Loucy (cell line): ENCODE results near the gene TSC22D3.
A peak's percentile ranks its signal among the peaks of the same experiment; 100 is the strongest.

ENCODE experiments used
- H2AFZ ChIP-seq: fragments of 200-600 bp; sonication (generic); 2 replicates; pipeline ENCODE4 v1.6.0; 2016; ENCODE audit warnings: antibody characterized with exemption, mild to moderate bottlenecking, low read length, moderate library complexity
- H3F3A ChIP-seq: fragments of 200-600 bp; 2 replicates; pipeline ENCODE4 v1.6.0; 2016; ENCODE audit warnings: antibody characterized with exemption, low read depth, mild to moderate bottlenecking
- H3K27me3 ChIP-seq: fragments of 200-600 bp; sonication (generic); 2 replicates; pipeline ENCODE4 v1.6.1; 2014; ENCODE audit warnings: low read length, mild to moderate bottlenecking; ENCODE audit not compliant: insufficient read depth, poor library complexity, severe bottlenecking
- H3K36me3 ChIP-seq: fragments of 200-600 bp; sonication (generic); 2 replicates; pipeline ENCODE4 v1.6.1; 2016; ENCODE audit warnings: low read length; ENCODE audit not compliant: insufficient read depth
- H3K4me1 ChIP-seq: fragments of 200-600 bp; sonication (generic); 2 replicates; pipeline ENCODE4 v1.5.1; 2014; ENCODE audit warnings: low read length, mild to moderate bottlenecking; ENCODE audit not compliant: insufficient read depth, poor library complexity, severe bottlenecking
- H3K4me2 ChIP-seq: fragments of 200-600 bp; sonication (generic); 2 replicates; pipeline ENCODE4 v1.6.0; 2014; ENCODE audit warnings: antibody characterized with exemption, low read length, low read depth, mild to moderate bottlenecking; ENCODE audit not compliant: poor library complexity, severe bottlenecking
- H3K4me3 ChIP-seq: fragments of 200-600 bp; sonication (generic); 2 replicates; pipeline ENCODE4 v1.5.1; 2014; ENCODE audit warnings: low read length, mild to moderate bottlenecking, mixed read lengths; ENCODE audit not compliant: poor library complexity, severe bottlenecking
- H3K79me2 ChIP-seq: fragments of 200-600 bp; sonication (generic); 2 replicates; pipeline ENCODE4 v1.6.1; 2014; ENCODE audit warnings: low read length; ENCODE audit not compliant: insufficient read depth
- H3K9ac ChIP-seq: fragments of 200-600 bp; sonication (generic); 2 replicates; pipeline ENCODE4 v1.6.0; 2014; ENCODE audit warnings: mild to moderate bottlenecking, low read depth, low read length, moderate library complexity; ENCODE audit not compliant: poor library complexity, severe bottlenecking
- H3K9me2 ChIP-seq: fragments of 200-600 bp; sonication (generic); replicated peaks from 2 replicates; pipeline ENCODE4 v1.6.1; 2016; ENCODE audit warnings: low read depth, low read length, mixed read lengths
- H3K9me3 ChIP-seq: fragments of 200-600 bp; sonication (generic); 2 replicates; pipeline ENCODE4 v1.6.1; 2014; ENCODE audit warnings: mild to moderate bottlenecking, antibody characterized with exemption, low read length, low read depth; ENCODE audit not compliant: insufficient read depth
- H4K20me1 ChIP-seq: fragments of 200-600 bp; sonication (generic); 2 replicates; pipeline ENCODE4 v1.6.0; 2014; ENCODE audit warnings: antibody characterized with exemption, low read length, mild to moderate bottlenecking; ENCODE audit not compliant: insufficient read depth, poor library complexity, severe bottlenecking
- EZH2phosphoT487 ChIP-seq: fragments of 200-600 bp; IDR thresholded peaks from 2 replicates; pipeline ENCODE4 v1.6.1; 2018; ENCODE audit warnings: antibody characterized with exemption, mild to moderate bottlenecking, moderate library complexity, borderline replicate concordance
- TF ChIP-seq, protein P1 (sequence below): fragments of 200-600 bp; sonication (generic); conservative IDR thresholded peaks from 2 replicates; pipeline ENCODE4 v1.5.1; 2014; ENCODE audit warnings: mild to moderate bottlenecking, antibody characterized with exemption, low read length

Gene TSC22D3

DNA sequence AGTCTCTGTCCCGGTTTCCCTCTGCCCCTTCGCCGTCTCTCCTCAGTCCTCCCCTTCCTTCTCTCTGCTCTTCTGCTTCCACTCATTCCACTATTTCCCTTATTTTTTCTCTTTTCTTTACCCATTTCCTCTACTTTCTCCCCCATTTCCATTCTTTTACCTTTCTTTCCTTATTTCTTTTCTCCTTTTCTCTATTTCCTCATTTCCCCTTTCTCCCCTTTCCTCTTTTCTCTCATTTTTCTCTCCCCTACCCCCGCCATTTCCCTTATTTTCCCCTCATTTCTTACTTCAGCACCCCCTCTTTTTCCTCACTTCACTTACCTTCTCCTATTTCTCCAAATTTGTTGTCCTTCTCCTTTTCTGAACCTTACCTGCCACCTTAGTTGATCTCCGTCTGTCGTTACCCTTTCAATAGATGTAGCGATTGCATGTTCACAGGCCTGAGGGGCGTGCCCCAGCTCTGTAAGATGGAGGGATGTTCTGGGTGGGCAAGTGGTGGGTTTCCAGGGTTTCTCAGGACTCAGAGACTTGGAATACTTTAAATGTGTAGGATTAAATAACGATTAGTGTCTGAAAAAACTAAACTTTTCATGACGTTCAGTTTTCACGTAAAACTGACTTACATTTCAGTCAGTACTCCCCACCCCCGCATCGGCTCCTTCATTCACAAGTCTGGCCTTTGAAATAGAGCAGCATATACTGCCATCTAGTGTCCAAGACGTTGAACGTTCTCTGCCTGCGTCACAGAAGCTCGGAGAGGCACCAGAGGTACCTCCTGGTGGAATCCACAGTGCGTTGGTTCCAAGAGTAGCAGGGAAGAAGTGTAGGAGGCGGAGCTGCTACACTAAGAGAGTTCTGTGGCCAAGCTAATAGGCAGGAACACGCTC lies 1.3 kb upstream of the TSC22D3 start:
- Histone ChIP-seq H4K20me1 (no peaks in the 10 kb centered on the region), H2AFZ (peak overlapping the region; percentile 87), H3K27me3 (no peaks in the 10 kb centered on the region), H3K9me2 (no peaks in the 10 kb centered on the region), H3K79me2 (peaks cover 39% of the 10 kb centered on the region), H3K9ac (peak overlapping the region; percentile 89), H3K4me3 (peak overlapping the region; percentile 87), H3K36me3 (no peaks in the 10 kb centered on the region), H3K4me2 (peak overlapping the region; percentile 97), H3F3A (no peaks in the 10 kb centered on the region), H3K4me1 (peaks cover 32% of the 10 kb centered on the region), H3K9me3 (no peaks in the 10 kb centered on the region)
- no peak for TF ChIP-seq EZH2phosphoT487
- TF ChIP-seq, protein P1, sequence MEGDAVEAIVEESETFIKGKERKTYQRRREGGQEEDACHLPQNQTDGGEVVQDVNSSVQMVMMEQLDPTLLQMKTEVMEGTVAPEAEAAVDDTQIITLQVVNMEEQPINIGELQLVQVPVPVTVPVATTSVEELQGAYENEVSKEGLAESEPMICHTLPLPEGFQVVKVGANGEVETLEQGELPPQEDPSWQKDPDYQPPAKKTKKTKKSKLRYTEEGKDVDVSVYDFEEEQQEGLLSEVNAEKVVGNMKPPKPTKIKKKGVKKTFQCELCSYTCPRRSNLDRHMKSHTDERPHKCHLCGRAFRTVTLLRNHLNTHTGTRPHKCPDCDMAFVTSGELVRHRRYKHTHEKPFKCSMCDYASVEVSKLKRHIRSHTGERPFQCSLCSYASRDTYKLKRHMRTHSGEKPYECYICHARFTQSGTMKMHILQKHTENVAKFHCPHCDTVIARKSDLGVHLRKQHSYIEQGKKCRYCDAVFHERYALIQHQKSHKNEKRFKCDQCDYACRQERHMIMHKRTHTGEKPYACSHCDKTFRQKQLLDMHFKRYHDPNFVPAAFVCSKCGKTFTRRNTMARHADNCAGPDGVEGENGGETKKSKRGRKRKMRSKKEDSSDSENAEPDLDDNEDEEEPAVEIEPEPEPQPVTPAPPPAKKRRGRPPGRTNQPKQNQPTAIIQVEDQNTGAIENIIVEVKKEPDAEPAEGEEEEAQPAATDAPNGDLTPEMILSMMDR, result peak; percentile 65

DNA sequence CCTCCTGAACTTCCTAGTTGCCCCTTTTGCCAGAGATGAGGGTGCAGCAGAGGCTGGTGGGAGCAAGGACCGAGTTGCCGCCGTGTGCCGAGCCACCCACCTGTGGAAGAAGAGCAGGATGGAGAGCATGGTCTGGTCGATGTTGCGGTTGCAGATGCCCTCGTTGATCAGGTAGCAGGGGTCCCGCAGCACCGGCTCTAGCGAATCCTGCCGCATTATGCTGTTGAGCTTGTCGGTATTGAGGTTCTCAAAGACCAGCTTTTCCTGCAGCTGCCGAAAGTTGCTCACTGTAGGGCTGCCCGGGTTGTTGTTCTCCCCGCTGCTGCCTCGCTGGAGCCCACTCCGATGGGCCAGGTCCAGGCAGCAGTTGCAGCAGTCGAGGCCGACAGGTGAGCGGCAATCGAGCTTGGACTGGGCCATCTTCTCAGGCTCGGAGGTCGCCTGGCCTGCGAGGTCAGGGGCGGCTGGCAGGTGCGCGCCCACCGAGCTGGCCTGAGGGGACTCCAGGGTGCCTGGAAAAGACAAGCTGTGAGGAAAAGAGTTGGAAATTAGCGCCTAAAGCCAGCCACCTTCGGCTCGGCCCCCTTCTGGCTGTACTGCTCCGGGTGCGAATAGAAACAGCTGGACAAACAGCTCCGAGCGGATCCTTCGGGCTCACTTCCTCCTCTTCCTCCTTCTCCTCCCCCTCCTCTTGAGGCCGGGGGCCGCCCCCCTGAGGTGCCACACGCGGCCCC lies 420 bp downstream of the TSC22D3 start:
- Histone ChIP-seq H3K4me2 (peak overlapping the region; percentile 97), H3K9me2 (no peaks in the 10 kb centered on the region), H2AFZ (peak overlapping the region; percentile 81), H3K9me3 (no peaks in the 10 kb centered on the region), H3K79me2 (peaks cover 54% of the 10 kb centered on the region), H3K4me3 (peak overlapping the region; percentile 87), H3K27me3 (no peaks in the 10 kb centered on the region), H3K9ac (peak overlapping the region; percentile 89), H3F3A (no peaks in the 10 kb centered on the region), H3K4me1 (peaks cover 37% of the 10 kb centered on the region), H3K36me3 (no peaks in the 10 kb centered on the region), H4K20me1 (peaks cover 4% of the 10 kb centered on the region)
- no peak for TF ChIP-seq EZH2phosphoT487
- TF ChIP-seq, protein P1, result no peak

DNA sequence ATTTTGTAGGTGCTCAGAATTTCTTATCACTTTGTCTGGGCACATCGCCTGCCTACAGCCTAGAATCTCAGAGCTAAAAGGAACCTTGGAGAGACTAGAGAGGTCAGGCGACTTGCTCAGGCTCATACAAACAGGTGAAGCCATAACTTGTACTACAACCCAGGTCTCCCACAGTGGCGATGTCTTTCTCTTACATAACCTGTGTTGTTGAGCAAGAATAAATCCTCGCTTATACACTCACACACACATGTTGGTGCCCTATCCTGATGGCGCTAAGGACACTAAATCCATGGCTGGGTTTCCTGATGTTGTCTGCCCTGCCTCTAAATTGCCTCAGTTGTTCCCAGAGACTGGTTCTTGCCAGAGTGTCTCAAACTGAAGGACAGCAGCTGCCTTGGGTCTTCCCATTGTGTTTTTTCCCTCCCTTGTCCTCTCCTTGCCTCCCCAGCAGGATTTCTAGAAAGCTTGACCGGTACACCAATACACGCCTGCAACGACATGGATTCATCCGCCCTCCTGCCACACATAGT lies 1.6 kb downstream of the TSC22D3 start:
- Histone ChIP-seq H3K4me2 (peak overlapping the region; percentile 97), H2AFZ (no peak overlapping the region), H3K9ac (peak overlapping the region; percentile 89), H3K4me3 (peak overlapping the region; percentile 87), H3K27me3 (no peaks in the 10 kb centered on the region), H3K36me3 (no peaks in the 10 kb centered on the region), H3K79me2 (peaks cover 64% of the 10 kb centered on the region), H3K9me3 (no peaks in the 10 kb centered on the region), H3F3A (no peaks in the 10 kb centered on the region), H3K9me2 (no peaks in the 10 kb centered on the region), H4K20me1 (peaks cover 4% of the 10 kb centered on the region), H3K4me1 (peaks cover 37% of the 10 kb centered on the region)
- TF ChIP-seq, protein P1, result no peak
- TF ChIP-seq EZH2phosphoT487, result no peak
